Keratinocyte (primary cell): ENCODE measurements around the gene DDTL. TPM values are rescaled to one million over a fixed set of nuclear protein-coding genes. Genes with fewer than 3 reads are reported as not detected.
"Not testable (repeated sequence)": the region's sequence is repeated elsewhere in the genome, so short reads cannot be mapped to it uniquely, and the experiment has no call there.

Experiments used
- DNase-seq: peaks from one replicate; pipeline ENCODE4 v3.0.0-alpha.2; 2011; ENCODE audit warnings: low read depth, missing footprints, low spot score
- FAIRE-seq: peaks from 2 replicates; lab custom pipeline; 2011; peaks lifted over from hg19 to GRCh38; lab: Jason Lieb, UNC
- H2AFZ ChIP-seq: 2 replicates; pipeline ENCODE4 v1.6.0; 2012; ENCODE audit warnings: low read length, control low read depth, inconsistent platforms; ENCODE audit not compliant: control insufficient read depth
- H3K27ac ChIP-seq: 2 replicates; pipeline ENCODE4 v1.5.1; 2011; ENCODE audit warnings: low read length; ENCODE audit not compliant: control insufficient read depth, insufficient read depth
- H3K27me3 ChIP-seq: 3 replicates; pipeline ENCODE4 v1.6.0; 2011; ENCODE audit warnings: low read length; ENCODE audit not compliant: control insufficient read depth, insufficient read depth; ENCODE audit errors: extremely low read depth
- H3K36me3 ChIP-seq, 2 experiments: 2 replicates in 1 of 2; 3 replicates in 1 of 2; pipeline ENCODE4 v1.5.1; 2011; ENCODE audit warnings: low read length in 2 of 2, mild to moderate bottlenecking in 1 of 2; ENCODE audit not compliant: control insufficient read depth in 2 of 2, insufficient read depth in 2 of 2; ENCODE audit errors: extremely low read depth in 1 of 2
- H3K4me1 ChIP-seq: 3 replicates; pipeline ENCODE4 v1.5.1; 2011; ENCODE audit warnings: low read length; ENCODE audit not compliant: control insufficient read depth, insufficient read depth; ENCODE audit errors: extremely low read depth
- H3K4me2 ChIP-seq: 3 replicates; pipeline ENCODE4 v1.6.0; 2011; ENCODE audit warnings: low read depth, low read length; ENCODE audit not compliant: control insufficient read depth, insufficient read depth; ENCODE audit errors: extremely low read depth
- H3K4me3 ChIP-seq, 3 experiments: fragments of 200-600 bp in 1 of 3; sonication (generic) in 1 of 3; 2 replicates in 2 of 3; 3 replicates in 1 of 3; pipeline ENCODE4 v1.5.1; 2011 to 2016; ENCODE audit warnings: low read length in 3 of 3, mild to moderate bottlenecking in 3 of 3, control low read depth in 2 of 3, inconsistent platforms in 1 of 3, low read depth in 1 of 3, mixed read lengths in 1 of 3, mixed run types in 1 of 3, moderate library complexity in 1 of 3; ENCODE audit not compliant: control insufficient read depth in 2 of 3, insufficient read depth in 2 of 3; ENCODE audit errors: extremely low read depth in 1 of 3
- H3K79me2 ChIP-seq: 2 replicates; pipeline ENCODE4 v1.6.0; 2012; ENCODE audit warnings: low read length; ENCODE audit not compliant: control insufficient read depth, insufficient read depth
- H3K9ac ChIP-seq: 3 replicates; pipeline ENCODE4 v1.6.0; 2011; ENCODE audit warnings: low read length; ENCODE audit not compliant: control insufficient read depth, insufficient read depth; ENCODE audit errors: extremely low read depth
- H3K9me1 ChIP-seq: 3 replicates; pipeline ENCODE4 v1.6.0; 2011; ENCODE audit warnings: low read length; ENCODE audit not compliant: control insufficient read depth, insufficient read depth; ENCODE audit errors: extremely low read depth
- H3K9me3 ChIP-seq: 2 replicates; pipeline ENCODE4 v1.5.1; 2012; ENCODE audit warnings: low read depth, low read length; ENCODE audit not compliant: control insufficient read depth
- H4K20me1 ChIP-seq: 3 replicates; pipeline ENCODE4 v1.6.0; 2011; ENCODE audit warnings: low read length; ENCODE audit not compliant: control insufficient read depth, insufficient read depth; ENCODE audit errors: extremely low read depth
- CTCF ChIP-seq, 3 experiments: IDR thresholded peaks in 1 of 3; conservative IDR thresholded peaks in 1 of 3; optimal IDR thresholded peaks in 1 of 3; 2 replicates in 2 of 3; 3 replicates in 1 of 3; pipeline versions ENCODE3 to v1.5.1; 2011; ENCODE audit warnings: low read length in 3 of 3, mild to moderate bottlenecking in 3 of 3, moderate library complexity in 2 of 3, control low read depth in 1 of 3, inconsistent platforms in 1 of 3; ENCODE audit not compliant: insufficient read depth in 2 of 3; ENCODE audit errors: extremely low read depth in 1 of 3
- EZH2 ChIP-seq: IDR thresholded peaks from one replicate; pipeline ENCODE4 v1.6.1; 2012; ENCODE audit warnings: inconsistent platforms, mild to moderate bottlenecking, low read length, moderate library complexity
- dilution Hi-C: fragments of 300-500 bp; cut with MboI; formaldehyde crosslinking; loops from one replicate; pipeline ENCODE4 v1.7.0; 2020; ENCODE audit warnings: low sequenced_read_pairs; ENCODE audit not compliant: extremely low pct_ligation_motif_present
- polyA plus RNA-seq, 5 experiments: library from polyadenylated mRNA; depleted of rRNA in 3 of 5; stranded (reverse) in 3 of 5; stranded (forward) in 1 of 5; unstranded in 1 of 5; fragments of >200 nt; gene quantifications; 1 replicate in 1 of 5; 2 replicates in 3 of 5; 3 replicates in 1 of 5; pipeline versions ENCODE4 v1.2.1 to v1.2.3, GENCODE V29; 2011 to 2012; ENCODE audit warnings: missing spikeins in 2 of 5, low read depth in 1 of 5, low replicate concordance in 1 of 5

The DDTL gene
- polyA plus RNA-seq, 1 donor (not counting 4 experiments of a cell fraction or from before 2014, with no cell fraction given): 0.72 TPM

- Histone ChIP-seq H3K9me3 (no peaks in the 10 kb centered on the region), H3K79me2 (no peaks in the 10 kb centered on the region), H3K27ac (no peak overlapping the region), H3K27me3 (no peaks in the 10 kb centered on the region), H3K9ac (no peak overlapping the region), H3K4me2 (no peak overlapping the region), H4K20me1 (no peaks in the 10 kb centered on the region), H2AFZ (no peak overlapping the region), H3K4me3 (no peak overlapping the region), H3K9me1 (no peaks in the 10 kb centered on the region), H3K4me1 (no peaks in the 10 kb centered on the region), H3K36me3 (no peaks in the 10 kb centered on the region)
- no peak for DNase-seq
- dilution Hi-C loops: no loop called here
- FAIRE-seq: peak; percentile 58
- peak; percentile 35 to 68 (median 59) for TF ChIP-seq CTCF (optimal IDR thresholded peaks at IDR 0.05 in 1 of 3, IDR thresholded peaks at IDR 0.05 in 1 of 3, conservative IDR thresholded peaks at IDR 0.05 in 1 of 3; ENCODE audit: extremely low read depth in 1 of 3, insufficient read depth in 2 of 3, low read length in 3 of 3)
- no peak for TF ChIP-seq EZH2
Observed at GRCh38 chr22:23984430-23984829, 17.7 kb downstream of the DDTL start.

- H3K27ac ChIP-seq, H3K9me3 ChIP-seq, dilution Hi-C loops, H3K4me3 ChIP-seq, H3K79me2 ChIP-seq, H3K36me3 ChIP-seq, H3K9me1 ChIP-seq, H2AFZ ChIP-seq, H3K9ac ChIP-seq, H3K27me3 ChIP-seq, H3K4me2 ChIP-seq, FAIRE-seq, H3K4me1 ChIP-seq, DNase-seq, H4K20me1 ChIP-seq: not testable (repeated sequence)
Observed at GRCh38 chr22:23986089-23986488, 19.4 kb downstream of the DDTL start.

- H3K9ac ChIP-seq, H3K27ac ChIP-seq, DNase-seq, H3K4me3 ChIP-seq, H4K20me1 ChIP-seq, H3K79me2 ChIP-seq, H3K4me2 ChIP-seq, FAIRE-seq, H2AFZ ChIP-seq, H3K9me1 ChIP-seq, H3K36me3 ChIP-seq, H3K27me3 ChIP-seq, H3K9me3 ChIP-seq, dilution Hi-C loops, H3K4me1 ChIP-seq: not testable (repeated sequence)
Observed at GRCh38 chr22:23986538-23987178, 20.0 kb downstream of the DDTL start.

GRCh38 chr22:23989583-23990244 lies 23.0 kb downstream of the DDTL start:
- H3K9me3 ChIP-seq, H3K4me2 ChIP-seq, H3K9ac ChIP-seq, H2AFZ ChIP-seq, DNase-seq, H4K20me1 ChIP-seq, H3K9me1 ChIP-seq, H3K36me3 ChIP-seq, H3K4me3 ChIP-seq, H3K79me2 ChIP-seq, H3K27ac ChIP-seq, H3K4me1 ChIP-seq, dilution Hi-C loops, FAIRE-seq, H3K27me3 ChIP-seq: not testable (repeated sequence)
